HG02870 (cell line): ENCODE results near the gene PLEKHA6.

Experiments used
- ATAC-seq: cut with Tn5 transposase; IDR thresholded peaks from one replicate; pipeline ENCODE4 v1.9.1; 2021; ENCODE audit warnings: mild to moderate bottlenecking, moderate library complexity; ENCODE audit not compliant: unreplicated experiment

Gene PLEKHA6

GRCh38 chr1:204196068-204196795 lies 163.5 kb downstream of the PLEKHA6 start, which contains the start of gene KISS1:
KISS1 (minus strand) TSS chr1:204196491; CDS start chr1:204192876, 3,615 bp downstream.
- ATAC-seq, result no peak

GRCh38 chr1:204194771-204195170 lies 165.0 kb downstream of the PLEKHA6 start:
- no peak for ATAC-seq

- ATAC-seq, result no peak
Measured at GRCh38 chr1:204194080-204194479, 165.6 kb downstream of the PLEKHA6 start.

GRCh38 chr1:204192589-204193352 lies 167.0 kb downstream of the PLEKHA6 start:
- ATAC-seq, result no peak

- ATAC-seq, result no peak
Measured at GRCh38 chr1:204192046-204192445, 167.7 kb downstream of the PLEKHA6 start.

GRCh38 chr1:204191456-204191855 lies 168.3 kb downstream of the PLEKHA6 start:
- no peak for ATAC-seq

- no peak for ATAC-seq
Measured at GRCh38 chr1:204190212-204191211, 169.2 kb downstream of the PLEKHA6 start.

GRCh38 chr1:204188959-204189639 lies 170.6 kb downstream of the PLEKHA6 start:
- ATAC-seq, result no peak

GRCh38 chr1:204186597-204186996 lies 173.1 kb downstream of the PLEKHA6 start:
- ATAC-seq, result no peak

GRCh38 chr1:204181116-204181515 lies 178.6 kb downstream of the PLEKHA6 start:
- no peak for ATAC-seq

- ATAC-seq, result no peak
Measured at GRCh38 chr1:204180133-204180532, 179.6 kb downstream of the PLEKHA6 start.

- ATAC-seq, result no peak
Measured at GRCh38 chr1:204178487-204179281, 181.0 kb downstream of the PLEKHA6 start.

GRCh38 chr1:204177133-204177532 lies 182.6 kb downstream of the PLEKHA6 start:
- no peak for ATAC-seq

- no peak for ATAC-seq
Measured at GRCh38 chr1:204176049-204176448, 183.7 kb downstream of the PLEKHA6 start.

- ATAC-seq, result no peak
Measured at GRCh38 chr1:204174958-204175357, 184.8 kb downstream of the PLEKHA6 start.

GRCh38 chr1:204172404-204173029 lies 187.2 kb downstream of the PLEKHA6 start:
- no peak for ATAC-seq

- no peak for ATAC-seq
Measured at GRCh38 chr1:204171751-204172178, 188.0 kb downstream of the PLEKHA6 start.

GRCh38 chr1:204170494-204171155 lies 189.1 kb downstream of the PLEKHA6 start:
- no peak for ATAC-seq
